ENCODE data around the gene ZFR2.
"Not testable (repeated sequence)": the region's sequence is repeated elsewhere in the genome, so short reads cannot be mapped to it uniquely, and the experiment has no call there.

GRCh38 chr19:3757705-3758104, 111.1 kb downstream of the ZFR2 start:
- not testable (repeated sequence) for TF ChIP-seq PATZ1 (CRISPR knock-in tag; IDR thresholded peaks at IDR 0.05; ENCODE audit: borderline replicate concordance); SNAI2 (CRISPR knock-in tag; IDR thresholded peaks at IDR 0.05); TSHZ2 (CRISPR knock-in tag; IDR thresholded peaks at IDR 0.05); ZNF8 (CRISPR knock-in tag; IDR thresholded peaks at IDR 0.05); ZFP3 (CRISPR knock-in tag; IDR thresholded peaks at IDR 0.05); RARB (CRISPR knock-in tag; IDR thresholded peaks at IDR 0.05)

Measured in SK-N-SH treated with all-trans-retinoic acid at 6 μM for 48 hours (cell line).